ENCODE measurements around the gene ZNF746. TPM values are rescaled to one million over a fixed set of nuclear protein-coding genes. Genes with fewer than 3 reads are reported as not detected.

ZNF746 gene
- total and polyA plus RNA-seq, 2 donors (not counting 3 experiments of a cell fraction or from before 2014, with no cell fraction given), result 10.5 to 20.8 TPM

GRCh38 chr7:149546331-149546730, 48.7 kb upstream of the ZNF746 start:
- Histone ChIP-seq H3K36me3 (ENCODE audit: control insufficient read depth in 2 of 2, extremely low read depth in 1 of 2, insufficient read depth in 2 of 2, low read length in 2 of 2) (peaks cover 14 to 32% of the 10 kb centered on the region in 2 experiments), H3K4me2 (ENCODE audit: insufficient read depth, low read length) (no peak overlapping the region), H4K20me1 (replicated peaks; ENCODE audit: control insufficient read depth, extremely low read depth, insufficient read depth, low read length) (no peaks in the 10 kb centered on the region), H2AFZ (ENCODE audit: low read depth, low read length) (no peak overlapping the region), H3K9me1 (replicated peaks; ENCODE audit: control insufficient read depth, extremely low read depth, insufficient read depth, low read length) (no peaks in the 10 kb centered on the region), H3K27ac (ENCODE audit: insufficient read depth, low read depth, low read length) (no peak overlapping the region), H3K79me2 (ENCODE audit: control insufficient read depth, insufficient read depth, low read length) (no peaks in the 10 kb centered on the region), H3K4me1 (ENCODE audit: control insufficient read depth, extremely low read depth, insufficient read depth, low read length) (no peaks in the 10 kb centered on the region), H3K9me3 (replicated peaks; ENCODE audit: control insufficient read depth, insufficient read depth, low read length) (no peaks in the 10 kb centered on the region), H3K27me3 (ENCODE audit: control insufficient read depth in 2 of 2, insufficient read depth in 2 of 2, low read length in 2 of 2) (no peaks in the 10 kb centered on the region), H3K4me3 (replicated peaks in 1 of 3; ENCODE audit: insufficient read depth in 1 of 3, low read depth in 1 of 3, low read length in 3 of 3) (no peak overlapping the region), H3K9ac (replicated peaks; ENCODE audit: extremely low read depth, insufficient read depth, low read length) (no peak overlapping the region)
- no TSS peak for BruUV-seq (replicated peaks)
- ChIA-PET POLR2A (no interaction called here), CTCF (no interaction called here)
- DNase-seq (ENCODE audit: low read depth, low spot score) (no peak), FAIRE-seq (no peak)
- intact Hi-C loops (cut with micrococcal nuclease), result no loop called here
- dilution Hi-C loops (cut with MboI; ENCODE audit: extremely low pct_ligation_motif_present, low sequenced_read_pairs), result no loop called here
- TF ChIP-seq CTCF (IDR thresholded peaks at IDR 0.05; ENCODE audit: extremely low read depth in 1 of 2, insufficient read depth in 1 of 2, low read depth in 1 of 2, low read length in 2 of 2) (no peak), JUN (IDR thresholded peaks at IDR 0.05; ENCODE audit: borderline replicate concordance, insufficient read depth, insufficient read length, low read depth) (no peak), MYC (IDR thresholded peaks at IDR 0.05; ENCODE audit: low read depth, low read length) (no peak)

- H3K36me3 ChIP-seq (ENCODE audit: control insufficient read depth in 2 of 2, extremely low read depth in 1 of 2, insufficient read depth in 2 of 2, low read length in 2 of 2), result peaks cover 6 to 14% of the 10 kb centered on the region in 2 experiments
- no peak for FAIRE-seq
- no peaks in the 10 kb centered on the region for H3K9me1 ChIP-seq (replicated peaks; ENCODE audit: control insufficient read depth, extremely low read depth, insufficient read depth, low read length)
- no peak for DNase-seq (ENCODE audit: low read depth, low spot score)
- no peaks in the 10 kb centered on the region for H3K9me3 ChIP-seq (replicated peaks; ENCODE audit: control insufficient read depth, insufficient read depth, low read length)
- no peaks in the 10 kb centered on the region for H3K79me2 ChIP-seq (ENCODE audit: control insufficient read depth, insufficient read depth, low read length)
- no peak overlapping the region for H3K4me3 ChIP-seq (replicated peaks in 1 of 3; ENCODE audit: insufficient read depth in 1 of 3, low read depth in 1 of 3, low read length in 3 of 3)
- intact Hi-C loops (cut with micrococcal nuclease), result no loop called here
- no peaks in the 10 kb centered on the region for H4K20me1 ChIP-seq (replicated peaks; ENCODE audit: control insufficient read depth, extremely low read depth, insufficient read depth, low read length)
- dilution Hi-C loops (cut with MboI; ENCODE audit: extremely low pct_ligation_motif_present, low sequenced_read_pairs), result no loop called here
- H3K4me1 ChIP-seq (ENCODE audit: control insufficient read depth, extremely low read depth, insufficient read depth, low read length), result no peaks in the 10 kb centered on the region
- CTCF ChIA-PET, result no interaction called here
- BruUV-seq (replicated peaks), result no TSS peak
- H3K27ac ChIP-seq (ENCODE audit: insufficient read depth, low read depth, low read length), result no peak overlapping the region
- no peak overlapping the region for H2AFZ ChIP-seq (ENCODE audit: low read depth, low read length)
- no peaks in the 10 kb centered on the region for H3K27me3 ChIP-seq (ENCODE audit: control insufficient read depth in 2 of 2, insufficient read depth in 2 of 2, low read length in 2 of 2)
- no peak overlapping the region for H3K9ac ChIP-seq (replicated peaks; ENCODE audit: extremely low read depth, insufficient read depth, low read length)
- no peak for TF ChIP-seq MAX (IDR thresholded peaks at IDR 0.05; ENCODE audit: insufficient read depth, insufficient read length)
- TF ChIP-seq JUN (IDR thresholded peaks at IDR 0.05; ENCODE audit: borderline replicate concordance, insufficient read depth, insufficient read length, low read depth), result no peak
- no peak for TF ChIP-seq FOS (IDR thresholded peaks at IDR 0.05; ENCODE audit: borderline replicate concordance, insufficient read depth, low read length)
- no peak for TF ChIP-seq GATA2 (IDR thresholded peaks at IDR 0.05; ENCODE audit: insufficient read depth, insufficient read length, low read depth, low read length)
- TF ChIP-seq POLR2A (IDR thresholded peaks at IDR 0.05; ENCODE audit: low read depth, low read length), result no peak
- no peak for TF ChIP-seq MYC (IDR thresholded peaks at IDR 0.05; ENCODE audit: low read depth, low read length)
- no peak for TF ChIP-seq CTCF (IDR thresholded peaks at IDR 0.05; ENCODE audit: extremely low read depth in 1 of 2, insufficient read depth in 1 of 2, low read depth in 1 of 2, low read length in 2 of 2)
- TF ChIP-seq EZH2 (IDR thresholded peaks at IDR 0.05; ENCODE audit: borderline replicate concordance, low read depth, low read length, severe bottlenecking), result no peak
- TF ChIP-seq POLR2AphosphoS5 (IDR thresholded peaks at IDR 0.05; ENCODE audit: insufficient read depth, low read depth, low read length), result no peak
- H3K4me2 ChIP-seq (ENCODE audit: insufficient read depth, low read length), result no peak overlapping the region
- POLR2A ChIA-PET, result no interaction called here
These were observed 46.4 kb upstream of the ZNF746 start for GRCh38 chr7:149544028-149544427.
